GM12865 (cell line): ENCODE measurements around the gene CEACAM1.

ENCODE experiments used
- DNase-seq: peaks from one replicate; pipeline ENCODE4 v3.0.0; 2010; ENCODE audit warnings: low read depth
- H3K4me3 ChIP-seq: 2 replicates; pipeline ENCODE4 v1.5.1; 2011; ENCODE audit warnings: mild to moderate bottlenecking, low read depth, low read length, control low read depth
- TF ChIP-seq, protein P1 (sequence below): IDR thresholded peaks from 2 replicates; pipeline ENCODE4 v1.5.1; 2011; ENCODE audit warnings: low read length, control low read depth, low read depth, inconsistent platforms; ENCODE audit not compliant: insufficient read depth; ENCODE audit errors: missing control alignments

The CEACAM1 gene

DNA sequence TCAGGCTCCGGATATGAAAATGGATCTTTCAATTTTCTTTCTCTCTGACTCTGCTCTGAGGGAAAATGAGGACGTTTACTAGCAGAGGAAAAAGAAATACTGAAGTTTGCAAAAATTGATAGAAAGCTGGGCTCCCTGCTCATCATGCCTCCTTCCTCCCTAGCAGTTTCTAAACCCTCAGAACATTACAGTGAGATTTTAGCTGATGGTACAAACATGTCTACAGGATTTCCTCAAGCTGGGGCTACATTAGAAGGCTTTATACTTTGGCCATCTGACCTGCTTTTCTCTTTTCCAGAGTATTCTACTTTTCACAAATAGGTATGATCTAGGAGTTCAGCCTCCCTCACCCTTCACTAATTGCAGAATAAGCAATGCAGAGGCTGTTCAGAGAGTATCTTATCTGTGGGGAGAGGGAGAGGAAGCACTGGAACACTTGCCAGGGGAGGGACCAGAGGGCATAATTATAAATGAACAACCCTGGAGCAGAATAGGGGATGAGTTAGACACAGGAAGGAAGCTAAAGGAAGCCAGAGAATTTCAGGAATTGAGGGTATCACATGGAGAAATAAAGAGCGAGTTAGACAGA is 30.0 kb downstream of the CEACAM1 start:
- no peak for DNase-seq
- TF ChIP-seq, protein P1, sequence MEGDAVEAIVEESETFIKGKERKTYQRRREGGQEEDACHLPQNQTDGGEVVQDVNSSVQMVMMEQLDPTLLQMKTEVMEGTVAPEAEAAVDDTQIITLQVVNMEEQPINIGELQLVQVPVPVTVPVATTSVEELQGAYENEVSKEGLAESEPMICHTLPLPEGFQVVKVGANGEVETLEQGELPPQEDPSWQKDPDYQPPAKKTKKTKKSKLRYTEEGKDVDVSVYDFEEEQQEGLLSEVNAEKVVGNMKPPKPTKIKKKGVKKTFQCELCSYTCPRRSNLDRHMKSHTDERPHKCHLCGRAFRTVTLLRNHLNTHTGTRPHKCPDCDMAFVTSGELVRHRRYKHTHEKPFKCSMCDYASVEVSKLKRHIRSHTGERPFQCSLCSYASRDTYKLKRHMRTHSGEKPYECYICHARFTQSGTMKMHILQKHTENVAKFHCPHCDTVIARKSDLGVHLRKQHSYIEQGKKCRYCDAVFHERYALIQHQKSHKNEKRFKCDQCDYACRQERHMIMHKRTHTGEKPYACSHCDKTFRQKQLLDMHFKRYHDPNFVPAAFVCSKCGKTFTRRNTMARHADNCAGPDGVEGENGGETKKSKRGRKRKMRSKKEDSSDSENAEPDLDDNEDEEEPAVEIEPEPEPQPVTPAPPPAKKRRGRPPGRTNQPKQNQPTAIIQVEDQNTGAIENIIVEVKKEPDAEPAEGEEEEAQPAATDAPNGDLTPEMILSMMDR: no peak
- H3K4me3 ChIP-seq: no peak overlapping the region

DNA sequence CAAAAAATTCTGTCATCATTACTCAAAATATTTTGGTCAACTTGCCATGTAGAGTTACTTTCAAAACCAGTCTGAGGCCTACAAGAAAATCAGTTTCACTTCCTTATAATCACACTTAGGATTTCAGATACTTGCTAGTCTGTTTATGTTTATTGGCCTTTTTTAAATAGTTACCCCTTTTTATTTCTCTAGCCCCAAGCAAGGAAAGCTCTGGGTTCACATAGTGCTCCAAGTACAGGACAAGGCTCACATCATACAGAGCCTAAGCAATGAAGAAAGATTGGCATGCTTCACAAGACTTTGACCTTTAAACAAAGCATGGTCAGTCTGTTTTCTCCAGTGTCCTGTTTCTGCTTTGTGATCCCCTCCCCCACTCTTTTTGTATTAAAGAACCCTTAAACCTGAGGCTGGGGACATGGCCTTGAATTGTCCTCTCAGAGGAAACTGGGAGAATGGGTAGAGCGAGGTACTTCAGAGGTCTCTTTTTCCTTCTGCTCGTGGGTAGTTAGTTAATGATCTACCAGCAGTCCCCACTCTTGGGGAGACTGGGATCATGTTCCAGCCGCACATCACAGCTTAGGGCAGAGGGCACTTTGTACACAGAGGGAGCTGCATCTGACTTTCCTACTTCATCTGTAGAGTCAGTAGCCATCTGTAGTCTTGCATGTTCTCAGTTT is 30.7 kb downstream of the CEACAM1 start:
- DNase-seq: peak; percentile 70
- TF ChIP-seq, protein P1: no peak
- no peak overlapping the region for H3K4me3 ChIP-seq

DNA sequence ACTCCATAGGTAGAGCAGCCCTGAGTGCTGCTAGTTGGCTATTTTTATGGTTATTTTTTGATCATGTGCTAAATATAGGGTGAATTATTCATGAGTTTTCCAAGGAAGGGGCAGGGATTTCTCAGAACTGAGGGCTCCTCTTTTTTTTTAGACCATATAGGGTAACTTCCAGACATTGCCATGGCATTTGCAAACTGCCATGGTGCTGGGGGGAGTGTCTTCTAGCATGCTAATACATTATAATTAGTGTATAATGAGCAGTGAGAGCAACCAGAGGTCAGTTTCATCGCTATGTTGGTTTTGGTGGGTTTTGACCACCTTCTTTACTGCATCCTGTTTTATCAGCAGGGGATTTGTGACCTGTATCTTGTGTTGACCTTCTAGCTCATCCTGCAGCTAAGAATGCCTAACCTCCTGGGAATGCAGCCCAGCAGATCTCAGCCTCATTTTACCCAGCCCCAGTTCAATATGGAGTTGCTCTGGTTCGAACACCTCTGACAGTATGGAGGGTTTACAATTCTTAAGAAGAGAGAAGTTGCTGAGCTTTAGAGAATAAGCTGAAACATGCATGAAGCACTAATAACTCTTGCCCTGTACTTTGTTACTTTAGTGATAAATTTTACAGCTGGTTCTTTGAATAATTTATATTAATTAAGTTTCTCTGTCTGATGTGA is 31.7 kb downstream of the CEACAM1 start:
- TF ChIP-seq, protein P1: no peak
- DNase-seq: peak; percentile 70
- H3K4me3 ChIP-seq: no peak overlapping the region

DNA sequence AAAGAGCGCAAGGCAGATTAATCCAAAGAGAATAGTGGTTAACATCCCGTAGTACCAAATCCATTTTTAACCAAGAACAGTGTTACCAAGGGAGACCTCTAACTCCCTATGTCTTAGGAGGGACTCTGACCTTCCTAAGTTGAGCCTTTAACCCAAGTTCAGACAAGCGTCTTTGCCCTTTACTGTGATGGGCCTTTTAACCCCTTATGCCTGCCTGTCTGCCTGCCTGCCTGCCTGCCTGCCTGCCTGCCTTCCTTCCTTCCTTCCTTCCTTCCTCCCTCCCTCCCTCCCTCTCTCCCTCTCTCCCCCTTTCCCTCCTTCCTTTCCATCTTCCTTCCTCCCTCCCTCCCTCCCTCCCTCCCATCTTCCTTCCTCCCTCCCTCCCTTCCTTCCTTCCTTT is 32.6 kb downstream of the CEACAM1 start:
- TF ChIP-seq, protein P1: no peak
- no peak for DNase-seq
- no peak overlapping the region for H3K4me3 ChIP-seq

DNA sequence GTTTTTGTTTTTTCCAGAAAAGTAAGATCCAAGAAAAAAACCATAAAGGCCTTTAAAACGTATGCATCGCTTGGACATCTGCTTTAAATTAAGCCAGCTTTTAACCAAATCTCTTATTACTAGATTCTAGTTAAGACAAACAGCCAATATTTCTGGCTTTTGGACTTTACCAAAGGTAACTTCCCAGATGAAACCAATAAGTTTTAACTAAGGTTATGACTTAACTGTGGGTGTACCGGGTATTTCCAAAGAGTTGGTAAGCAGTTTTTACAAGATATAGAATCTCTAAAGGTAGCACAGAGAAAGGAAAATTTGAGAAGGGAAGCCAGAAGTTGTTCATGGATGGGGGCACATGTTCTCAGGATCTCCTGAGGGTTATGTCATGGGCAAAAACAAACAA is 34.0 kb downstream of the CEACAM1 start:
- DNase-seq: peak; percentile 35
- H3K4me3 ChIP-seq: no peak overlapping the region
- TF ChIP-seq, protein P1: no peak

DNA sequence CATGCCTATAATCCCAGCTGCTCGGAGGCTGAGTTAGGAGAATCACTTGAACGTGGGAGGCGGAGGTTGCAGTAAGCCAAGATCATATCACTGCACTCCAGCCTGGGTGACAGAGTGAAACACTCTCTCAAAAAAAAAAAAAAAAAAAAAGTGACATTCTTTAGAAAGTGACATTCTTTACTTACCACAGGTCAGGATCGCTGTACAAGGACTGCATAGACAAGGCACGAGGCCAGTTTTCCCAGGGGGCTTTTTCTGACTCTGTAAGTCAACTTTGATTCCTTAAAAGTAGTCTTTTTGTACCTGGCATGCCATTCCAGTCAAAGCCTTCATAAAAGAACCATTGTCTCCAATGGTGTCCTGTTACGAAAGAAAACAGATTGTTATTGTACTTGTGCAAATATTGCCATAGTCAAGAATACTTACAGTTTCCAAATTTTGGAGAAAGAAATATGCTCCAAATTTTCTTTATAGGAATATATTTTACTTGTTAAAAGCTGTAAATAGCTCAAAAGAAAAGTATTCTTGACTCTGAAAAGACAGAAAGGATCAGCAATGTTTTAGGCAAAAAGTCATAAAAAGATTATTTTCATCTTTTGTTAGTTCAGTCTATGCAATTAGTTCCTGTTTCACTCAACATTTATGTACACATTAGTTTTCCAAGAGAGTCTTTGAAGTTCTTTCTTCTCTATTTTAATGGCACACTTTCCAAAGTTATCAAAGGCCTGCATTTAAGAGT is 39.3 kb downstream of the CEACAM1 start:
- H3K4me3 ChIP-seq: no peak overlapping the region
- TF ChIP-seq, protein P1: no peak
- DNase-seq: no peak
